ENCODE data around the gene INO80E. TPM values are rescaled to one million over a fixed set of nuclear protein-coding genes. Genes with fewer than 3 reads are reported as not detected.

INO80E gene
- total and polyA plus RNA-seq, 2 of the 8 experiments (the other 6 are each of a cell fraction or from before 2014, with no cell fraction given), result 43.0 to 91.2 TPM

GRCh38 chr16:29995324-29995910 lies 624 bp upstream of the INO80E start, which contains the start of gene HIRIP3 (continued):
- no peak for TF ChIP-seq USF2 (IDR thresholded peaks at IDR 0.05; ENCODE audit: low read length)
- no peak for TF ChIP-seq RXRA (IDR thresholded peaks at IDR 0.05; ENCODE audit: insufficient read depth, low read depth, low read length)
- no peak for TF ChIP-seq MAFK (IDR thresholded peaks at IDR 0.05; ENCODE audit: low read depth, low read length)
- no peak for TF ChIP-seq SUZ12 (IDR thresholded peaks at IDR 0.05; ENCODE audit: low read length)
- TF ChIP-seq KDM5A (IDR thresholded peaks at IDR 0.05; ENCODE audit: low read length), result no peak; the same call in 1 of the 2 replicates
- no peak for TF ChIP-seq CTBP2 (IDR thresholded peaks at IDR 0.05; ENCODE audit: borderline replicate concordance, insufficient read depth, insufficient read length, low read length)
- no peak for TF ChIP-seq JUN (IDR thresholded peaks at IDR 0.05; ENCODE audit: low read depth, low read length)
- no peak for TF ChIP-seq CHD1 (IDR thresholded peaks at IDR 0.05; ENCODE audit: low read depth, low read length)
- TF ChIP-seq RFX5 (IDR thresholded peaks at IDR 0.05; ENCODE audit: borderline replicate concordance, low read depth, low read length), result no peak
- no peak for TF ChIP-seq CHD7 (IDR thresholded peaks at IDR 0.05; ENCODE audit: insufficient replicate concordance, low read length)
